WERI-Rb-1 (cell line): ENCODE measurements around the gene ATP6V1C2.

Source experiments
- DNase-seq: peaks from one replicate; pipeline ENCODE4 v3.0.0-alpha.2; 2020
- H3K27ac ChIP-seq: fragments of 250-450 bp; sonication (Bioruptor Pico); 2 replicates; pipeline ENCODE4 v1.5.1; 2020; ENCODE audit warnings: mild to moderate bottlenecking, moderate library complexity
- H3K27me3 ChIP-seq: fragments of 250-450 bp; sonication (Bioruptor Pico); 2 replicates; pipeline ENCODE4 v1.5.1; 2021; ENCODE audit warnings: mild to moderate bottlenecking, low read depth, moderate library complexity; ENCODE audit not compliant: insufficient read depth, severe bottlenecking
- H3K36me3 ChIP-seq: fragments of 250-450 bp; sonication (Bioruptor Pico); 2 replicates; pipeline ENCODE4 v1.5.1; 2020; ENCODE audit warnings: mild to moderate bottlenecking, moderate library complexity
- H3K4me3 ChIP-seq: 2 replicates; pipeline ENCODE4 v1.5.1; 2011; ENCODE audit warnings: low read depth, mild to moderate bottlenecking, control low read depth, low read length
- H3K9me3 ChIP-seq: fragments of 250-450 bp; sonication (Bioruptor Pico); 2 replicates; pipeline ENCODE4 v1.5.1; 2021; ENCODE audit warnings: mild to moderate bottlenecking, moderate library complexity; ENCODE audit not compliant: severe bottlenecking
- CTCF ChIP-seq: IDR thresholded peaks from 2 replicates; pipeline ENCODE4 v1.5.1; 2011; ENCODE audit warnings: low read depth, mild to moderate bottlenecking, control low read depth, inconsistent platforms, low read length

ATP6V1C2 gene

GRCh38 chr2:10706033-10706432 lies 15.4 kb upstream of the ATP6V1C2 start:
- no peak for TF ChIP-seq CTCF
- DNase-seq = no peak
- Histone ChIP-seq H3K27ac (no peak overlapping the region), H3K9me3 (no peaks in the 10 kb centered on the region), H3K4me3 (no peak overlapping the region), H3K36me3 (no peaks in the 10 kb centered on the region), H3K27me3 (no peaks in the 10 kb centered on the region)

- no peak for TF ChIP-seq CTCF
- Histone ChIP-seq H3K27ac (no peak overlapping the region), H3K27me3 (no peaks in the 10 kb centered on the region), H3K36me3 (no peaks in the 10 kb centered on the region), H3K9me3 (no peaks in the 10 kb centered on the region), H3K4me3 (no peak overlapping the region)
- DNase-seq = no peak
Measured at GRCh38 chr2:10707831-10708230, 13.6 kb upstream of the ATP6V1C2 start.

GRCh38 chr2:10709290-10709939 lies 12.0 kb upstream of the ATP6V1C2 start:
- TF ChIP-seq CTCF = peak; percentile 96
- Histone ChIP-seq H3K36me3 (no peaks in the 10 kb centered on the region), H3K9me3 (no peaks in the 10 kb centered on the region), H3K4me3 (no peak overlapping the region), H3K27me3 (no peaks in the 10 kb centered on the region), H3K27ac (no peak overlapping the region)
- peak; percentile 79 for DNase-seq

GRCh38 chr2:10712185-10712809 lies 9.1 kb upstream of the ATP6V1C2 start:
- H3K27ac ChIP-seq = no peak overlapping the region
- no peak for TF ChIP-seq CTCF
- H3K9me3 ChIP-seq = no peaks in the 10 kb centered on the region
- no peaks in the 10 kb centered on the region for H3K27me3 ChIP-seq
- DNase-seq = no peak
- H3K36me3 ChIP-seq = no peaks in the 10 kb centered on the region
- H3K4me3 ChIP-seq = no peak overlapping the region

- Histone ChIP-seq H3K27ac (peak overlapping the region; percentile 73), H3K27me3 (peaks cover 8% of the 10 kb centered on the region), H3K4me3 (peak overlapping the region; percentile 34), H3K36me3 (no peaks in the 10 kb centered on the region), H3K9me3 (no peaks in the 10 kb centered on the region)
- DNase-seq = peak; percentile 66
- no peak for TF ChIP-seq CTCF
Measured at GRCh38 chr2:10716581-10716980, 4.8 kb upstream of the ATP6V1C2 start.
